Camera-type eye (tissue), 1 donor: ENCODE data around the gene CPSF6. TPM values are rescaled to one million over a fixed set of nuclear protein-coding genes. Genes with fewer than 3 reads are reported as not detected.

Experiments
- total RNA-seq: library from RNA; depleted of rRNA; stranded (reverse); fragments of >200 nt; gene quantifications from one replicate; pipeline ENCODE4 v1.2.3, GENCODE V29; 2014

The CPSF6 gene, protein sequence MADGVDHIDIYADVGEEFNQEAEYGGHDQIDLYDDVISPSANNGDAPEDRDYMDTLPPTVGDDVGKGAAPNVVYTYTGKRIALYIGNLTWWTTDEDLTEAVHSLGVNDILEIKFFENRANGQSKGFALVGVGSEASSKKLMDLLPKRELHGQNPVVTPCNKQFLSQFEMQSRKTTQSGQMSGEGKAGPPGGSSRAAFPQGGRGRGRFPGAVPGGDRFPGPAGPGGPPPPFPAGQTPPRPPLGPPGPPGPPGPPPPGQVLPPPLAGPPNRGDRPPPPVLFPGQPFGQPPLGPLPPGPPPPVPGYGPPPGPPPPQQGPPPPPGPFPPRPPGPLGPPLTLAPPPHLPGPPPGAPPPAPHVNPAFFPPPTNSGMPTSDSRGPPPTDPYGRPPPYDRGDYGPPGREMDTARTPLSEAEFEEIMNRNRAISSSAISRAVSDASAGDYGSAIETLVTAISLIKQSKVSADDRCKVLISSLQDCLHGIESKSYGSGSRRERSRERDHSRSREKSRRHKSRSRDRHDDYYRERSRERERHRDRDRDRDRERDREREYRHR
- total RNA-seq = 137 TPM

DNA sequence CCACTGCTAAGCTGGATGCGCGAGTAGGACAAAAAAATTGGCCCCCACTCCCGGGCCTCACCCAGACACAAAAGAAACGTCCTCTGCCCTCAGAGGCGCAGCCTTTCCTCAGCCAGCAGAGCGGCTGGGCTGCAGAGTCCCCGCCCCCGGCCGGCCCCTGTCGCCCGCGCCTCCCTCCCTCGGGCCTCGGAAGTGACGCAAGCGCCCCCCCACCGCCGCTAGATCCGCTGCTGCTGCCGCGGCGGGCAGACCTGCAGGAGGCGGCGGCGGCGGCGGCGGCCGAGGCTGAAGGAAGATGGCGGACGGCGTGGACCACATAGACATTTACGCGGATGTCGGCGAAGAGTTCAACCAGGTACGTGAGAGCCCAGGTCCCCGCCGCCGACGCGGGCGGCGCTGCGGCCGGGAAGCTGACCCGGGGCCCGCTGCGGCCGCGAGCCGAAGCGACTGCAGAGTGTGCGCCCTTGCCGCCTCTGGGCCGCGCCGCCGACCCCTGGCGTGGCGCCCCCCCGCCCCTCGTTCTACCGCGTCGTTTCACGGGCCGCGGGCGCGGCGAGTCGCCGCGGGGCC lies at the start of gene CPSF6:
Gene CPSF6 (plus strand): TSS at position 218 of the 570 bp plus-strand sequence. CDS start 78 bp downstream, at position 296.

Other genes starting within 250 kb of the CPSF6 start
- gene LYZ, start 108.8 kb downstream of the CPSF6 start, total RNA-seq = 104 TPM
- gene YEATS4, start 120.2 kb downstream of the CPSF6 start, total RNA-seq = 36.0 TPM
- gene FRS2, start 230.8 kb downstream of the CPSF6 start, total RNA-seq = 129 TPM